Ecto neural progenitor cell (in vitro differentiated cells): ENCODE measurements around the gene ABCC1.
"Not testable (repeated sequence)": the region's sequence is repeated elsewhere in the genome, so short reads cannot be mapped to it uniquely, and the experiment has no call there.

ENCODE experiments used
- DNase-seq: peaks from one replicate; pipeline ENCODE4 v3.0.0-alpha.2; 2018; ENCODE audit warnings: low spot score

Gene ABCC1

DNA sequence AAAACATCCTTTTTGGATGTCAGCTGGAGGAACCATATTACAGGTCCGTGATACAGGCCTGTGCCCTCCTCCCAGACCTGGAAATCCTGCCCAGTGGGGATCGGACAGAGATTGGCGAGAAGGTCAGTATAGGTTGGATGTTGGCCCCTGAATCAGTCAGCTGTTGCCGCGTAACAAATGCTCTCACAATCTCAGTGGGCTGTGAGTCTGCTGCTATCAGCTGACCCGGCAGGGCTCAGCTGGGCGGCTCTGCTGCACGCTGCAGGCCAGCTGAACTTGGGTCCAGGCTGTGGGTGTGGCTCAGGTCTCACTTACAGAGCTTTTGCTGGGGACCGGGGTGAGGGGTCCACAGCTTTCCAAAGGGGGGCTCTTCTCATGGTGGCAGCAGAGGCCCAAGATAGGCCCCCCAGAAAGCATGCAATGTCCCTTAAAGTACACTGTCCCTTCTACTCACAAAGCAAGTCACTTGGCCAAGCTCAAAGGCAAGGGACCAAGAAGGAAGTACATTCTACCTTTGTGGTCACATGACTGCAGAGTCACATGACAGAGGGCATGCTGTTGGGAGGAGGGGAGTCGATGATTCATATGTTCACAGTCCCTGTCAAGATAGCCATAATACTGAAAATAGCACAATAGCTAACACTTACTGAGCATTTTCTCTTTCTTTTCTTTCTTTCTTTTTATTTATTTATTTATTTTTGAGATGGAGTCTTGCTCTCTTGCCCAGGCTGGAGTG is 134.2 kb downstream of the ABCC1 start:
- no peak for DNase-seq

GRCh38 chr16:16084874-16085273 is 135.5 kb downstream of the ABCC1 start:
- DNase-seq = no peak

DNA sequence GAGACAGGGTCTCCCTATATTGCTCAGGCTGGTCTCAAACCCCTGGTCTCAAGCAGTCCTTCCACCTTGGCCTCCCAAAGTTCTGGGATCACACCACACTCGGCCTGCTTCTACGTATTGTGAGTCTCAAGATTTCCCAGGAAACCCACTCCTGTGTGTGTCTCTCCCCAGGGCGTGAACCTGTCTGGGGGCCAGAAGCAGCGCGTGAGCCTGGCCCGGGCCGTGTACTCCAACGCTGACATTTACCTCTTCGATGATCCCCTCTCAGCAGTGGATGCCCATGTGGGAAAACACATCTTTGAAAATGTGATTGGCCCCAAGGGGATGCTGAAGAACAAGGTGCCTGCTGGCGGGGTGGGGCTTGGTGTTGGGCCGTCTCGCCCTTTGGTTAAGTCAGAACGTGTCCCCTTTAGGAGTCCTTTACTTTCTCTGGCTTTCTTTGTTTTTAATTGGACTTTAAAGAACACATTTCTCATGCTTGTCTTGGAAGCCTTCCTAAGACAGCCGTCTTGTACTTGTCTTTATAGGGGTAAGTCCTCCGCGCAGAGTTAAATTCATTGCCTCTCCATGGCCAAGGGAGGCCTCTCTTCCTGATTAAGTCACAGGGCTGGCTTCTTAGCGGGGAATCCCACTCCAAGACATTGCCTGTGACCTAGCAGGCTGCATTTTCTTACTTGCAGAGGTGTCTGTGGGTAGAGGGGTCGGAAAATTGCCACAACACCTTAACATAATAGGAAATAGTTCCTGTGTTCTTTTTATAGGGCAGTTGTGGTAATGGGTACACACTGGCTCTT is 137.4 kb downstream of the ABCC1 start:
- no peak for DNase-seq

DNA sequence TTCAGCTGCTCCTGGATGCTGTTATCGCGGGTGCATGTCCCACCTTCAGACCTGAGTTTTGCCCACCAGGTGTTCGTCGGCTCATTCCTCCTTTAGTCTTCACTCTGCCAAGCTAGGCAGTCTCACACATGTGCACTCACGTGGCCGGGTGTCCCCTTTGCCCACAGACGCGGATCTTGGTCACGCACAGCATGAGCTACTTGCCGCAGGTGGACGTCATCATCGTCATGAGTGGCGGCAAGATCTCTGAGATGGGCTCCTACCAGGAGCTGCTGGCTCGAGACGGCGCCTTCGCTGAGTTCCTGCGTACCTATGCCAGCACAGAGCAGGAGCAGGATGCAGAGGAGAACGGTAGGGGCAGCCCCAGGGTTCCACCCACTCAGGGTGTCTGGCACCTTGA is 140.8 kb downstream of the ABCC1 start:
- no peak for DNase-seq

DNA sequence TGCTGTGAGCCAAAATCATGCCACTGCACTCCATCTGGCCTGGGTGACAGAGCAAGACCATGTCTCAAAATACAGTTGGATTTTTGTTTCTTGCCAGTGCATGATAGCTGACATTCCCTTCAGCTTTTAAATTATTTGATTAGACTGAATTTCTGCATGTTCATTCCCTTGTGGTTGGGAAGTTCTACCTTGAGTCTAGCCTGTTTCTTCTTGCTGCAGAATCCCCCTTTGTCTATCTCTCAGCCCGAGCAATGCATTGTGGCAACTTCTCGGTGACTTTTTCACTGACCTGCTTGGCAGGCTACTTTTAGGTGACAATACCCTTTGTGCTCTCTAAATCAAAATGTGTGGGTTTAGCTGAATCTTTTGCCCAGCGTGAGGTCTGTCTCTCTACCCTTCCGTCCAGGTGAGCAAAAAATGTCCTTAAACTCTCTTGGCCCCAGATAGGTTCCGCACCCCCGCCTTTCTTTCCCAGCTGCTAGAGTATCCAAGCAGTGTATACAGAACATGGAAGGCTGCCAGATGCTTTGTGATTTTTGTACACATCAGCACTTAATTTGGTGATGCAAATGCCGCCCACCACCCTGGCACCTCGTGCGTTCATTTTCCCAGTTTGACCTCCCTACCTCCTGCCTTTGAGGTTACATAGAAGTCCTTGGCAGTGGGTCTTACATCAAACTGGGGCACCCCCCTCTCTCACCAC is 143.7 kb downstream of the ABCC1 start:
- no peak for DNase-seq

DNA sequence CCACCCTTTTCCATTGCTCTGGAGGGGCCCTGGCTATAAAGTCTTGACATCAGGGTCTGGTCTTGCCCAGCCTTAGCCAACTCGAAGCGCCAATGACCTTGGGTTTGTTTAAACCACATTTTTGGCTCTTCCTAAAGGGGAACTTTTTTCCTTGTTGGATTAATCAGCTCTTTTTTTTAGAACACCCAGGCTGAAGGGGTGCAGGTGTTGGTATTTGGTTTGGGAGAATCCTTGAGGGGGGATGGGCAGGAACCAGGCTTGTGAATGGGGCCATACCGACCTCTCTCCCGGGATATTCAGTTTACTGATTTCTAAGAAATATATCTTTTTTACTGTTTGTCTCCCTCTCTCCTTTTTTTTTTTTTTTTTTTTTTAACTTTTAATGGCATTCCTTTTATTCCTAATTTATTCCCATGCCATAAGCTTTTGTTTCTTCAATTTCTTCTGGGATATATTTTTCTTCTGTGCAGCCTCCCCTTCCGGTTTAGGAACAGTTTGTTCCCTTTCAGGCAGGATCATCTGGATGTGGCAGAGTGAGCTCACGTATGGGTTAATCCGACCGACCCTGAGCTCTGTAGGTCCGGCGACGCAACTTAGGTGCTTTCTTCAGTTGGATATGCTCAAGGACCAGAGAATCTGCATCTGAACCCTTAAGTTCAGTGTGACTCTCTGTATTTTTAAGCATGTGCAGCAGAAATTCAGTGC is 144.4 kb downstream of the ABCC1 start:
- no peak for DNase-seq

GRCh38 chr16:16095646-16096045 is 146.2 kb downstream of the ABCC1 start:
- no peak for DNase-seq

DNA sequence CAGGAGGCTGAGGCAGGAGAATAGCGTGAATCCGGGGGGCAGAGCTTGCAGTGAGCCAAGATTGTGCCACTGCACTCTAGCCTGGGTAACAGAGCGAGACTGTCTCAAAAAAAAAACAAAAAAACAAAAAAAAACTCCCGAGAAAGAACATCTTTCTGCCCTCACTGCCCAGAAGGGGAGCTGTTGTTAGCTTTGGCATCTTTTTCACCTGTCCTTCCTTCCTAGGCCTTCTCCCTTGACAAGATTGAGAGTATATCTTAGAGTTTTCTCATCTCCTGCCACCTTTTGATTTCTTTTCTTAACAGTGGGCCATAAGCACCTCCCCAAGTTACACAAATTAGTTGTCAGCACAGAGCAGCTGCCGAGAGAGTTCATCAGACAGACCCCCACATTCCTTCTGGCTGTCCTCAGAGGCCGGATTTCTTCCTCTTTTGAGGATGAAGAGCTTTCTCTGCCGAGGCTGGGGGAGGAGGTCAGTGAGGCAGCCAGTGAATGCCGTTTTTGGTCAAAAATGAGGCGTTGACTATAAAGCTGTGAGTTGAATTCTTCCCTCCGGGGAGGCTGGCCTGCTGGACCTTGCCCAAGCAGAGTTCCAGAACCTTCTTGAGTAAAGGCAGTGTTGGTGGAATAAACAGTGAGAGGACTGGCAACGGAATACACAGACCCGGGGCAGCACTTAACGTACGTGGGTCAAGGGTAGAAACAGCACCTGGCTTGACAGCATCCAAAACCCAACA is 146.9 kb downstream of the ABCC1 start:
- no peak for DNase-seq

GRCh38 chr16:16096858-16097213 is 147.4 kb downstream of the ABCC1 start:
- DNase-seq = no peak

GRCh38 chr16:16099320-16099719 is 149.9 kb downstream of the ABCC1 start:
- no peak for DNase-seq

DNA sequence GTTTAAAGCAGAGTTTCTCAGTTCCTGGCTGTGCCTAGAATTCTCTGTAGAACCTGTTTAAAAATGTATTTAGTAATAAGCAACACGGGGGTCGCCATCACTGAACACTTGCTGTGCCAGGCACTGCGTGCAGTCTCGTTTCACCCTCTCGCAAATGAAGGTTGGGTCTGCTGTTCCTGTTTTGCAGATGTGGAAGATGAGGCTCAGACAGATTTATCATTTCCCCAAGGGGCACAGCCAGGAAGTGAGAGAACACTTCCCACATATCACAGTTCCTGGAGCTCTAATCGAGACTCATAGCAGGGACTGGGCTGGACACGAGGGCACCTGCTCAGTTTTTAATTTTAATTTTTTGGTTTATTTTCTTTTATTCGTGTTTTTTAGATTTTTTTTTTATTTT is 151.2 kb downstream of the ABCC1 start:
- no peak for DNase-seq

GRCh38 chr16:16101585-16101984 is 152.2 kb downstream of the ABCC1 start:
- no peak for DNase-seq

DNA sequence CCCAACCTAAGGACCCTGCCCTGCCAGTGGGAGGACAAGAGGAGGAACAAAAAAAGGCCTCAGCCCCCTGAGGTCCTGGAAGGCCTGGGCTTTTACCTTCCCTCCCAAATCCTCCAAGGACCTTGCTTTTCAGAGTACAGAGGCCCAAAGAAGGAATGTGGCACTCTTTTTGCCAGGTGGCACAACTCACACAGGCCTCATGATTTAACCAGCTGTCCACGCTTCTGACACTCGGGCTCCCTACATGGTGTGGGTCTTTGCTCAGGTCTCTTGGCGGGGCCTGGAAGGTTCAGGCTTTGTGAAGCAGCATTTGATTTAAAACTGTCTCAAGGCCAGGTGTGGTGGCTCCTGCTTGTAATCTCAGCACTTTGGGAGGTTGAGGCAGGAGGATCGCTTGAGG is 153.3 kb downstream of the ABCC1 start:
- no peak for DNase-seq

DNA sequence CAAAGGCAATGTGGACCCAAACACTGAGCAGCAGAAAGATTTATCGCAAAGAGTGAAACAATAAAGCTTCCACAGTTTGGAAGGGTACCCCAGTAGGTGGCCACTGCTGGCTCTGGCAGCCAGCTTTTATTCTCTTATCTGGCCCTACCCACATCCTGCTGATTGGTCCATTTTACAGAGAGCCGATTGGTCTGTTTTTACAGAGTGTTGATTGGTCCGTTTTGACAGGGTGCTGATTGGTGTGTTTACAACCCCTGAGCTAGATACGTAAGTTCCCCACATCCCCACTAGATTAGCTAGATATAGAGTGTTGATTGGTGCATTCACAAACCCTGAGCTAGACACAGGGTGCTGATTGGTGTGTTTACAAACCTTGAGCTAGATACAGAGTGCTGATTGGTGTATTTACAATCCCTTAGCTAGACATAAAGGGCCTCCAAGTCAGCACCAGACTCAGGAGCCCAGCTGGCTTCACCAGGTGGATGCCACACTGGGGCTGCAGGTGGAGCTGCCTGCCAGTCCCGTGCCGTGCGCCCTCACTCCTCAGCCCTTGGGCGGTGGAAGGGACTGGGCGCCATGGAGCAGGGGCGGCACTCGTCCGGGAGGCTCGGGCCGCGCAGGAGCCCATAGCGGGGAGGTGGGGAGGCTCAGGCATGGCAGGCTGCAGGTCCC is 154.9 kb downstream of the ABCC1 start:
- DNase-seq = not testable (repeated sequence)

DNA sequence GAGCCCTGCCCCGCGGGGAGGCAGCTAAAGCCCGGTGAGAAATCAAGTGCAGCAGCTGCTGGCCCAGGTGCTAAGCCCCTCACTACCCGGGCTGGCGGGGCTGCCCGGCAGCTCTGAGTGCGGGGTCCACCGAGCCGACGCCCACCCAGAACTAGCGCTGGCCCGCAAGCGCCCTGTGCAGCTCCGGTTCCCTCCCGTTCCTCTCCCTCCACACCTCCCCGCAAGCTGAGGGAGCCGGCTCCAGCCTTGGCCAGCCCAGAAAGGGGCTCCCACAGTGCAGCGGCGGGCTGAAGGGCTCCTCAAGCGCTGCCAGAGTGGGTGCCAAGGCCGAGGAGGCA is 155.4 kb downstream of the ABCC1 start:
- DNase-seq = not testable (repeated sequence)

DNA sequence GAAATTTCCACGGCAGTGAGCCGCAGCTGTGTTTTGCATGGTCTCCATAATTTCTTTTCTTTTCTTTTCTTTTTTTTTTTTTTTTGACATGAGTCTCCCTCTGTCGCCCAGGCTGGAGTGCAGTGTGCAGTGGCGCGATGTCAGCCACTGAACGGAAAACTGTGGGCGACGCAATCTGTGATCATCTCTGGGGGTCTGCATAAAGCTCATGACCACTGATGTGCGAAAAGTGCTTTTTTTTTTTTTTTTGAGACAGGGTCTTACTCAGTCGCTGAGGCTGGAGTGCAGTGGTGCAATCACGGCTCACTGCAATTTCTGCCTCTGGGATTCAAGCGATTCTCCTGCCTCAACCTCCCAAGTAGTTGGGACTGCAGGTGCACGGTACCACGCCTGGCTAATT is 156.2 kb downstream of the ABCC1 start:
- no peak for DNase-seq

- DNase-seq = no peak
Observed at GRCh38 chr16:16106466-16106865, 157.1 kb downstream of the ABCC1 start.

- DNase-seq = no peak
Observed at GRCh38 chr16:16107839-16108238, 158.4 kb downstream of the ABCC1 start.

- no peak for DNase-seq
Observed at GRCh38 chr16:16108759-16109158, 159.3 kb downstream of the ABCC1 start.

DNA sequence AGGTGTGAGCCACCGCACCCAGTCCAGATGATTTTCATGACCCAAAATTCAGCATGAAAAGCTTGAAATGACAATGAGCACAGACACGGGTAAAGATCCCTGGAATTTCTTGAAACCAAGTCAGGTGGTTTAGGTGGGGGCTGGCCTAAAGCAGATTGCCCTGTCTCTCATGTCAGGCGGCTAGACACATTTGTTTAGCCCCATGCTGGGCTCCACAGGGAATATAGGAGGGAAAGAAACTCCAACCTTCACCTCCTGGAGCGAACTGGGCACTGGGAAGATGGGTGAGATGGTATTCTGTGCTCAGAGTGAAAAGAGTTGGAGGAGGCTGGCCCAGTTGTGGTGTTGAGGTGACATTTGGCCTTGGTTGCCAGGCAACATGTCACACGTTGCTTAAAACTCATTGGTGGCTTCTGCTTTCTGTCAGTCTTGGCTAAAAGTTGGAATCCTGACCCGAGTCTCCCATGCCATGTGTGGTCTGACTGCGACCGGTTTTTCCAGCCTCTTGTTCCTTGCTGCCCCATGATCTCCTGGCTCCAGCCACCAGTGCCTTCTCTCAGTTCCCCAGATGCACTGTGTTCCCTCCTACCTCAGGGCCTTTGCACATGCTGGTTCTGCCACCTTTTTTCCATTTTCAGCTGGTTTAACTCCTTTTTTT is 160.2 kb downstream of the ABCC1 start:
- no peak for DNase-seq

- no peak for DNase-seq
Observed at GRCh38 chr16:16110111-16110490, 160.7 kb downstream of the ABCC1 start.
